A673 (cell line): ENCODE measurements around the gene SFMBT2.

Experiments
- EZH2 ChIP-seq: fragments of 200-600 bp; sonication (generic); IDR thresholded peaks from 2 replicates; pipeline ENCODE4 v1.6.1; 2017; ENCODE audit warnings: borderline replicate concordance, low read depth, mild to moderate bottlenecking, mixed read lengths, antibody characterized with exemption, low read length; ENCODE audit not compliant: poor library complexity, severe bottlenecking
- TF ChIP-seq, protein P1 (sequence below): fragments of 300-800, 200-600 bp; sonication (generic); conservative IDR thresholded peaks from 2 replicates; pipeline ENCODE4 v1.5.1; 2017; ENCODE audit warnings: low read depth, mild to moderate bottlenecking, antibody characterized with exemption, low read length, moderate library complexity, mixed read lengths

DNA sequence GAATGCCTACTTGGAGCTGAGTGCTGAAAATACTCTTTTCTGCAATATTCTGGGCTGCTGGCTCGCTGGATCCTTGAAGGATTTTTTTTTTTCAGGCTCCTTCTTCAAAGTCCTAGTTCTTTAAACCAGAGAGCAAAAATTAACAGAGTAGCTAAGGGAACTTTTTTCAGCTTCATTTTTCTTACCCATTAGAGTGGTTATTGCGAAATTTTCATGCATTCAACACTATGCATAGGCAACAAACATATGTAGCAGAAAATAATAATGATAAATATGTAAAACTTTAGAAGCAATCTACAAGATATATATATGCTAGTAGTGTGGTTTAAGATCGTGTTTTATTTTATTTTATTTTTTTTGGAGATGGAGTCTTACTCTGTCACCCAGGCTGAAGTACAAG lies 264.6 kb downstream of the SFMBT2 start:
- TF ChIP-seq, protein P1, sequence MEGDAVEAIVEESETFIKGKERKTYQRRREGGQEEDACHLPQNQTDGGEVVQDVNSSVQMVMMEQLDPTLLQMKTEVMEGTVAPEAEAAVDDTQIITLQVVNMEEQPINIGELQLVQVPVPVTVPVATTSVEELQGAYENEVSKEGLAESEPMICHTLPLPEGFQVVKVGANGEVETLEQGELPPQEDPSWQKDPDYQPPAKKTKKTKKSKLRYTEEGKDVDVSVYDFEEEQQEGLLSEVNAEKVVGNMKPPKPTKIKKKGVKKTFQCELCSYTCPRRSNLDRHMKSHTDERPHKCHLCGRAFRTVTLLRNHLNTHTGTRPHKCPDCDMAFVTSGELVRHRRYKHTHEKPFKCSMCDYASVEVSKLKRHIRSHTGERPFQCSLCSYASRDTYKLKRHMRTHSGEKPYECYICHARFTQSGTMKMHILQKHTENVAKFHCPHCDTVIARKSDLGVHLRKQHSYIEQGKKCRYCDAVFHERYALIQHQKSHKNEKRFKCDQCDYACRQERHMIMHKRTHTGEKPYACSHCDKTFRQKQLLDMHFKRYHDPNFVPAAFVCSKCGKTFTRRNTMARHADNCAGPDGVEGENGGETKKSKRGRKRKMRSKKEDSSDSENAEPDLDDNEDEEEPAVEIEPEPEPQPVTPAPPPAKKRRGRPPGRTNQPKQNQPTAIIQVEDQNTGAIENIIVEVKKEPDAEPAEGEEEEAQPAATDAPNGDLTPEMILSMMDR: no peak
- no peak for TF ChIP-seq EZH2
